Sigmoid colon (tissue), 7 donors: ENCODE results near the gene GSTM5. TPM values are rescaled to one million over a fixed set of nuclear protein-coding genes. Genes with fewer than 3 reads are reported as not detected.
"Not testable (repeated sequence)": the region's sequence is repeated elsewhere in the genome, so short reads cannot be mapped to it uniquely, and the experiment has no call there.

Experiments used
- DNase-seq: peaks from one replicate; pipeline ENCODE4 v3.0.0-alpha.2; 2019
- H3K27ac ChIP-seq, 4 donors: fragments of 200-600 bp; sonication (generic); one replicate each; pipeline ENCODE4 v1.5.1; 2016 to 2019; ENCODE audit warnings: mild to moderate bottlenecking in 1 of 4
- H3K27me3 ChIP-seq, 3 donors: fragments of 200-600 bp; sonication (generic); one replicate each; pipeline ENCODE4 v1.5.1; 2019; ENCODE audit warnings: mild to moderate bottlenecking in 1 of 3
- H3K36me3 ChIP-seq, 4 donors: fragments of 200-600 bp; sonication (generic); one replicate each; pipeline ENCODE4 v1.5.1; 2016 to 2019
- H3K4me1 ChIP-seq, 4 donors: fragments of 200-600 bp; sonication (generic); one replicate each; pipeline ENCODE4 v1.5.1; 2017 to 2019
- H3K4me3 ChIP-seq, 4 donors: fragments of 200-600 bp; sonication (generic); one replicate each; pipeline ENCODE4 v1.5.1; 2017 to 2019; ENCODE audit warnings: mild to moderate bottlenecking in 2 of 4, moderate library complexity in 1 of 4
- H3K9me3 ChIP-seq, 4 donors: fragments of 200-600 bp in 3 of 4; sonication (generic) in 3 of 4; one replicate each; pipeline versions ENCODE4 v1.5.1 to v1.6.1; 2013 to 2019
- EP300 ChIP-seq, 4 donors: sonication (generic); formaldehyde crosslinking; IDR thresholded peaks; one replicate each; pipeline ENCODE4 v1.6.1; 2017; ENCODE audit warnings: antibody characterized with exemption in 4 of 4
- POLR2A ChIP-seq, 2 donors: fragments of 450-650 bp; IDR thresholded peaks; one replicate each; pipeline ENCODE4 v1.6.1; 2016; ENCODE audit warnings: antibody characterized with exemption in 2 of 2, mild to moderate bottlenecking in 2 of 2, moderate library complexity in 2 of 2
- POLR2AphosphoS5 ChIP-seq, 4 donors: sonication (generic); formaldehyde crosslinking; IDR thresholded peaks; one replicate each; pipeline ENCODE4 v1.6.1; 2017; ENCODE audit warnings: antibody characterized with exemption in 4 of 4
- WGBS, 2 donors: extraction: QIAGEN DNeasy Blood & Tissue Kit; methylation state at CpG; one replicate each; pipeline ENCODE4 v1.1.7; 2013; 5-methylcytosine and 5-hydroxymethylcytosine counted together
- intact Hi-C: fragments of 100-400 bp; cut with DNase I; formaldehyde crosslinking; loops from one replicate; pipeline ENCODE4 v1.15.1; 2023
- polyA plus RNA-seq, 3 donors: library from polyadenylated mRNA; stranded (reverse); fragments of 200-250 nt; gene quantifications; one replicate each; pipeline ENCODE4 v1.2.3, GENCODE V29; 2013
- total RNA-seq, 4 donors: library from RNA; depleted of rRNA; stranded (reverse); fragments of >200 nt; gene quantifications; one replicate each; pipeline ENCODE4 v1.1.0, GENCODE V29; 2016
- TF ChIP-seq, protein P1 (sequence below), 4 experiments: fragments of 450-650 bp in 3 of 4; fragments of 200-600 bp in 1 of 4; IDR thresholded peaks; one replicate each; pipeline ENCODE4 v1.5.1; 2016 to 2019; ENCODE audit warnings: antibody characterized with exemption in 4 of 4, mild to moderate bottlenecking in 3 of 4, moderate library complexity in 2 of 4
- donor health status: healthy with polysubstance abuse.
- donor health status: Bipolar disorder and iron deficiency.
- donor health status: healthy.

GSTM5 gene
- total and polyA plus RNA-seq, 7 donors: 2.5 to 11.4 (median 3.2) TPM

DNA sequence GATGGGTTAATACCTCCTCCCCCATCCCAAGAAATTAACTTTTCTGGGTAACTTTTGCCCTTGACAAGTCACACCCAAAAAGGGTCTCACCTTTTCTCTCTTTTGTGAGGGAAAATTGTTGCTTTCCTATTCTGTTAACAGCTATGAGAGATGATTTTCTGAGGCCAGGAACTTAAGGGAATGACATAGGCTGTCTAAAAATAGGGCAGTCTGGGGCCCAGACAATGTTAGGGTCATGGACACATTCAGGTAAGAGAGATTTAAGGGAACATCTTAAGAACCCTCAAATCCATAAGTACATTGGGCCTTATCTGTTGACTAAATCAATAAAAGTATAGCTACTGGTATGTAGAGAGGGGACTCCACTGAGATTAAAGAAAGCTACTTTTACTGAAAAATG, 37.2 kb downstream of the GSTM5 start:
- TF ChIP-seq, protein P1, sequence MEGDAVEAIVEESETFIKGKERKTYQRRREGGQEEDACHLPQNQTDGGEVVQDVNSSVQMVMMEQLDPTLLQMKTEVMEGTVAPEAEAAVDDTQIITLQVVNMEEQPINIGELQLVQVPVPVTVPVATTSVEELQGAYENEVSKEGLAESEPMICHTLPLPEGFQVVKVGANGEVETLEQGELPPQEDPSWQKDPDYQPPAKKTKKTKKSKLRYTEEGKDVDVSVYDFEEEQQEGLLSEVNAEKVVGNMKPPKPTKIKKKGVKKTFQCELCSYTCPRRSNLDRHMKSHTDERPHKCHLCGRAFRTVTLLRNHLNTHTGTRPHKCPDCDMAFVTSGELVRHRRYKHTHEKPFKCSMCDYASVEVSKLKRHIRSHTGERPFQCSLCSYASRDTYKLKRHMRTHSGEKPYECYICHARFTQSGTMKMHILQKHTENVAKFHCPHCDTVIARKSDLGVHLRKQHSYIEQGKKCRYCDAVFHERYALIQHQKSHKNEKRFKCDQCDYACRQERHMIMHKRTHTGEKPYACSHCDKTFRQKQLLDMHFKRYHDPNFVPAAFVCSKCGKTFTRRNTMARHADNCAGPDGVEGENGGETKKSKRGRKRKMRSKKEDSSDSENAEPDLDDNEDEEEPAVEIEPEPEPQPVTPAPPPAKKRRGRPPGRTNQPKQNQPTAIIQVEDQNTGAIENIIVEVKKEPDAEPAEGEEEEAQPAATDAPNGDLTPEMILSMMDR (IDR thresholded peaks at IDR 0.05): no peak
- TF ChIP-seq POLR2AphosphoS5 (IDR thresholded peaks at IDR 0.05): no peak
- TF ChIP-seq EP300 (IDR thresholded peaks at IDR 0.05): no peak
- no peak for TF ChIP-seq POLR2A (IDR thresholded peaks at IDR 0.05)
- no peaks in the 10 kb centered on the region for H3K36me3 ChIP-seq
- no peaks in the 10 kb centered on the region for H3K27me3 ChIP-seq
- intact Hi-C loops: no loop called here
- DNase-seq: no peak
- H3K27ac ChIP-seq: no peak overlapping the region
- H3K4me3 ChIP-seq: no peak overlapping the region
- H3K9me3 ChIP-seq: no peaks in the 10 kb centered on the region
- no peaks in the 10 kb centered on the region for H3K4me1 ChIP-seq

DNA sequence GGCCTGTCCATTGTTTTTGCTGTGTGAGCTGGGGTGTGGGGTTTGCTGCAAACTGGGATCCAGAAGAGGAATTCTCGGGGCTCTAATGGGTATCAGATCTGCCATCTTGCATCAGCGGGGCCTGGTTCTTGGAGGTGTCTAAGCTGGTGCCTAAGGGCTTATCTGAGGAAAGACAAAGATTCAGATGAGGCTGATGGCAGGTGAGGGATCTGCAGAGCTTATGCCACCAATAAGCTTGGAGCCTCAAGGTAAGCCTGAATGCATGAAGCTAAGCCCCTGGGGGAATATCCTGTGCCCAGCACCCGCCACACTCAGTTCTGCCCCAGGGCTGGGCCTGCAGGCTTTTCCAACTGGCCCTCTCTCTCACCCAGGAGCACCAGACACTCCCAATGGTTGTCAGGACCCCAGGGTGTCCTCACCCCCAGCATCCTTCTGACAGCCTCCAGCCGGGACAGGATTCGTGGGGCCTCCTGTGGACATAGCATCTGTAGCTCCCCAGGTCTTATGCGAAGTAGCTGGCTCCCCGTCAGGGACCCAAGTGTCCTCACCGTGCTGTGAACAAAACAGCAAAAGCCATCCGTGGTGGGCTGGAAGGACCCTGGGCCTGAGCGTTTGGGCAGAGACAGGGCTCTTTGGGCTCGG, 38.3 kb downstream of the GSTM5 start:
- H3K9me3 ChIP-seq: no peaks in the 10 kb centered on the region
- no peaks in the 10 kb centered on the region for H3K36me3 ChIP-seq
- H3K27ac ChIP-seq: no peak overlapping the region
- no peak for TF ChIP-seq EP300 (IDR thresholded peaks at IDR 0.05)
- no peak for TF ChIP-seq POLR2AphosphoS5 (IDR thresholded peaks at IDR 0.05)
- TF ChIP-seq POLR2A (IDR thresholded peaks at IDR 0.05): no peak
- TF ChIP-seq, protein P1 (IDR thresholded peaks at IDR 0.05): no peak
- H3K4me1 ChIP-seq: no peaks in the 10 kb centered on the region
- intact Hi-C loops: no loop called here
- H3K27me3 ChIP-seq: no peaks in the 10 kb centered on the region
- H3K4me3 ChIP-seq: no peak overlapping the region
- DNase-seq: no peak
- 90 to 97% methylated on average over 11 of the region's 11 CpGs for WGBS, 2 donors

DNA sequence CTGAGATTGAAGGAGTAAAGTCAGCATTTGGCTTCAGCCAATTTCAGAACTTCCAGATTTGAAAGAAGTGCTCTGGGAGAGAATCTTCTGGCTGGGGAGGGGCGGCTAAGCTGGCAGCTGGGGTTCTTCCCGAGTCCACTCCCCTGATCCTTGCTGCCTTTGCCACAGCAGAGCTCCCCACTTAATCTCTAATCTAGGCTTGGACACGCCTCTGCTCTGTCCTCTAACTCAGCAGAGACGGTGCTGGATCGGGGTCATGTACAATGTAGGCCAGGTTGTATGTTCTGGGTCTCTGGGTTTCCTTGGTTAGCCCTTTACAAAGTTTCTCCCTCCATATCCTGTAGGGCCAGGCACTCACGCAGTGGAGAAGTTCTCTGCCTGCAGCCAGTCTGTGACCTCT, 38.9 kb downstream of the GSTM5 start:
- Histone ChIP-seq H3K27me3 (no peaks in the 10 kb centered on the region), H3K27ac (no peak overlapping the region), H3K9me3 (no peaks in the 10 kb centered on the region), H3K4me3 (no peak overlapping the region), H3K4me1 (no peaks in the 10 kb centered on the region), H3K36me3 (no peaks in the 10 kb centered on the region)
- no peak for TF ChIP-seq POLR2AphosphoS5 (IDR thresholded peaks at IDR 0.05)
- intact Hi-C loops: no loop called here
- WGBS, 2 donors: 85 to 92% methylated on average over 6 of the region's 6 CpGs
- DNase-seq: no peak

DNA sequence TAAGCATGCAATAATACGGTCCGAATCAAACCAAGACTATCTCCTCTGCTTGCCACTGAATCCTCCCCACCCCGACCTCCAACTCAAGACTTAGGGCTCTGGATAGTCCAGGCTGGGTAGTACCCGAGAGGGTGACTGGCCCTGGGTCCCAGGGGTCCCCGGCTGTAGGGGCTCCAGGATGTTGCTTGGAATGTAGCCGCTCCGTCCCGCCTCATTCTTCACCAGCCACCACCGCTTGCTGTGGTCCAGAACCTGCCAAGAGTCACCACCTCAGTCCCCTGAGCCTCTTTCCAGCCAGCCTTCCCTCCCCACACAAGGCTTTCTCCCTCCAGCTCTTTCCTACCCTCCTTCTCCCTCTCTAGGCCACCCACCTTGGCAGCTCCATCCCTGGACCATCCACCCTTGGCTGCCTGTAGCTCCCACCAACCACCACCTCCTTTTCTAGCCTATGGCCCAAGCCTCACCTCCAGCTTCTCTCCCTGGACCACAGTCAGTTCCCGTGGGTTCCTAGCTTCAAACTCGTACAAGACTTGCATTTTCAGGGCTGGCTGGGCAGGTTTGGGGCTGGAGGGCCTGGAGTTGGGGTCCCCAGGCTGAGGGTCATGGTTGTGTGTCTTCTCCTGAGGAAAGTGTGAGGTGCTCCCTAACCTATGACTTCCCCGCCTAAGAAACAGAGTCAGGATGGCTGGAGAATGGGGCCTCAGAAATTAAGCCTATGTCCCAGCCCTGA, 39.6 kb downstream of the GSTM5 start:
- Histone ChIP-seq H3K9me3 (no peaks in the 10 kb centered on the region), H3K27me3 (no peaks in the 10 kb centered on the region), H3K36me3 (no peaks in the 10 kb centered on the region), H3K4me3 (no peak overlapping the region), H3K4me1 (no peaks in the 10 kb centered on the region), H3K27ac (no peak overlapping the region)
- intact Hi-C loops: no loop called here
- DNase-seq: no peak
- 92 to 95% methylated on average over 12 of the region's 12 CpGs for WGBS, 2 donors
- TF ChIP-seq POLR2AphosphoS5 (IDR thresholded peaks at IDR 0.05): no peak
- TF ChIP-seq, protein P1 (IDR thresholded peaks at IDR 0.05): no peak
- TF ChIP-seq EP300 (IDR thresholded peaks at IDR 0.05): no peak
- TF ChIP-seq POLR2A (IDR thresholded peaks at IDR 0.05): no peak

DNA sequence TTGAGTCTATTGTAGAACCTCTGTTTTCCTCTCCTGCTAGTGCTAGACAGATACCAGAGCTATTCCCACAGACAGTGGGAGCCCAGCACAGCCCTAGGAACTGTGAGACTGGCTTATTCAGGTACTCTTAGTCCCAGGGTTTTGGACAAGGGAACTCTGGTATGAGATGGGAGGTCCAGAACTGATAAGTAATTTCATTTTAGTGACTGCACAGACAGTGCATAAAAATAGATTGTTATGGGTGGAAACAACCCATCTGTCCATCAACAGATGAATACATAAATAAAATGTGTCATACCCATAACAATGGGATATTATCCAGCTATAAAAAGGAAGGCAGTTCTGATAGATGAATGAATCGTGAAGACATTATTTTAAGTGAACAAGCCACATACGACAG, 42.7 kb downstream of the GSTM5 start:
- no peaks in the 10 kb centered on the region for H3K9me3 ChIP-seq
- H3K27me3 ChIP-seq: no peaks in the 10 kb centered on the region
- DNase-seq: no peak
- WGBS, 2 donors: 57 to 76% methylated on average over 2 of the region's 2 CpGs
- TF ChIP-seq POLR2AphosphoS5 (IDR thresholded peaks at IDR 0.05): no peak
- no peak overlapping the region for H3K27ac ChIP-seq
- no peaks in the 10 kb centered on the region for H3K36me3 ChIP-seq
- H3K4me1 ChIP-seq: no peaks in the 10 kb centered on the region
- H3K4me3 ChIP-seq: no peak overlapping the region
- intact Hi-C loops: no loop called here

DNA sequence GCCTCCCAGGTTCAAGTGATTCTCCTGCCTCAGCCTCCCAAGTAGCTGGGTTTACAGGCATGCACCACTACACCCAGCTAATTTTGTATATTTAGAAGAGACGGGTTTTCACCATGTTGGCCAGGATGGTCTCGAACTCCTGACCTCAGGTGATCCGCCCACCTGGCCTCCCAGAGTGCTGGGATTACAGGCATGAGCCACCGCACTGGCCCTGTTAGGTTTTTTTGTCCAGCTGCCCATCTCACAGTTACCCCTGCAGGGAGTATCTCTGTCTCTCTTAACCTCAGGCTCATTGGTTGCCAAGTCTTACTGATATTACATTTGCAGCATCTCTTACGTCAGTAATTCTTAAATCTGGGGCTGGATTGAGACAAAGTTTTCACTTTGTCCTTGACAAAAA, 44.3 kb downstream of the GSTM5 start:
- H3K36me3 ChIP-seq, H3K4me1 ChIP-seq, intact Hi-C loops, H3K4me3 ChIP-seq, H3K27me3 ChIP-seq, DNase-seq, H3K9me3 ChIP-seq, H3K27ac ChIP-seq: not testable (repeated sequence)
- 94 to 95% methylated on average over 5 of the region's 5 CpGs for WGBS, 2 donors
